HepG2 (cell line): Measurements from ENCODE around the gene EHD1. TPM values are rescaled to one million over a fixed set of nuclear protein-coding genes. Genes with fewer than 3 reads are reported as not detected.
A peak's percentile ranks its signal among the peaks of the same experiment; 100 is the strongest.

Source experiments
- KDM6A ChIP-seq: IDR thresholded peaks from 2 replicates; pipeline ENCODE4 v1.6.1; 2016; ENCODE audit warnings: low read depth
- NFE2L1 ChIP-seq: sonication (generic); formaldehyde crosslinking; IDR thresholded peaks from 2 replicates; pipeline ENCODE4 v1.4.0; 2020; ENCODE audit warnings: missing genetic modification reagents, mild to moderate bottlenecking, borderline replicate concordance
- YEATS4 ChIP-seq: sonication (generic); formaldehyde crosslinking; IDR thresholded peaks from 2 replicates; pipeline ENCODE4 v1.4.0; 2020; ENCODE audit warnings: missing genetic modification reagents, borderline replicate concordance
- ZNF121 ChIP-seq: sonication (generic); formaldehyde crosslinking; IDR thresholded peaks from 2 replicates; pipeline ENCODE4 v1.5.0; 2020; ENCODE audit warnings: mild to moderate bottlenecking, missing genetic modification reagents
- ZNF709 ChIP-seq: sonication (generic); formaldehyde crosslinking; IDR thresholded peaks from 2 replicates; pipeline ENCODE4 v1.5.0; 2020; ENCODE audit warnings: mild to moderate bottlenecking, missing genetic modification reagents
- ZSCAN22 ChIP-seq: sonication (generic); formaldehyde crosslinking; IDR thresholded peaks from 2 replicates; pipeline ENCODE4 v1.4.0; 2020; ENCODE audit warnings: mild to moderate bottlenecking, missing genetic modification reagents
- polyA plus RNA-seq, 8 experiments: library from polyadenylated mRNA; depleted of rRNA in 3 of 8; stranded (reverse) in 7 of 8; unstranded in 1 of 8; fragments of >200 nt; fragmentation: Illumina TruSeq in 4 of 8; extraction: Trizol in 4 of 8; gene quantifications; 2 replicates each; pipeline versions ENCODE4 v1.2.1 to v1.2.3, GENCODE V29; 2011 to 2016; ENCODE audit warnings: low read depth in 4 of 8, missing spikeins in 1 of 8, mixed read lengths in 1 of 8; ENCODE audit not compliant: insufficient read depth in 1 of 8
- total RNA-seq, 5 experiments: library from RNA; depleted of rRNA; stranded (reverse); fragments of >200 nt; fragmentation: Illumina TruSeq; extraction: Trizol; gene quantifications; 2 replicates each; pipeline ENCODE4 v1.2.3, GENCODE V29; 2016; ENCODE audit warnings: low read depth in 1 of 5
- TF ChIP-seq, protein P1 (sequence below): sonication (generic); formaldehyde crosslinking; IDR thresholded peaks from 2 replicates; pipeline ENCODE4 v1.4.0; 2020; ENCODE audit warnings: missing genetic modification reagents
- TF ChIP-seq, protein P2 (sequence below): sonication (generic); formaldehyde crosslinking; IDR thresholded peaks from 2 replicates; pipeline ENCODE4 v1.9.0; 2021; ENCODE audit warnings: mild to moderate bottlenecking, missing genetic modification reagents
- TF ChIP-seq, protein P3 (sequence below): sonication (generic); formaldehyde crosslinking; IDR thresholded peaks from 2 replicates; pipeline ENCODE4 v1.5.0; 2020; ENCODE audit warnings: missing genetic modification reagents
- TF ChIP-seq, protein P4 (sequence below): sonication (generic); formaldehyde crosslinking; IDR thresholded peaks from one replicate; pipeline ENCODE4 v1.5.1; 2020; ENCODE audit warnings: mild to moderate bottlenecking, missing genetic modification reagents; ENCODE audit errors: not compliant biosample characterization

The EHD1 gene
- total and polyA plus RNA-seq, 2 of the 13 experiments (the other 11 are each of a cell fraction or from before 2014, with no cell fraction given), result 23.6 to 26.6 TPM

DNA sequence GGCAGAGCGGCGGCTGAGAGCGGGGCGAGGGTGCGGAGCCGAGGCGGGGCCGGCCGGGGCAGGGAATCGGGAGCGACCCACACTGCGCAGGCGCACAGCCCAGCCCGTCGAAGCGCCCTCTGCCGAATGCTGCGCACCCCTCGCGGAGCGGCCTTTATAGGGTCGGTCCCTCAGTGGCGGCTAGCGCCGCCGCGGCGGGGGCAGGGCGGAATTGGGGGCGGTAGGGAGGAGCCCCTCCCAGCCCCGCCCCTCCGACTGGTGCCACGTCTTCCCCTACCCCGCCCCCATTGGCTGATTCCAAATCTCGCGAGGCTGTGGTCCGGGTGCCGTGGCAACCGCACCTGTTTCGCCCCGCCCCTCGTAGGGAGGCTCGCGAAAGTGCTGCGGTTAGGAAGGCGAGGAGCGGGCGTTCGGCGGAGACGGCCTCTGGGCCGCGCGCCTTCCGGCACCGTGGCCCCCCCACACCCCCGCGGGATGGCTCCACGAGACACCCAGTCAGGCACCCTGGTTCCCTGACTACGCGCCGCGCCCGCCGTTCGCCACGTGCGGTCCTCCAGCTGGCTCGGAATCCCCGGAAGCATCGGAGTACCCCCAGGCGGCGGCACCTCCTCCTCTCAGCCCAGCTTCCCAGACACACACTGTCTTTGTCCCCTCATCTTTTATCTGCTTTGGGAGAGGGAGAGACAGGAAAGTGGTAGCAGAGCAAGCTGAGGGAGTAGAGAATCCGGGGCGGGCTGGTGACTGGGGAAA is at the start of gene EHD1 (continued):
- TF ChIP-seq, protein P1, sequence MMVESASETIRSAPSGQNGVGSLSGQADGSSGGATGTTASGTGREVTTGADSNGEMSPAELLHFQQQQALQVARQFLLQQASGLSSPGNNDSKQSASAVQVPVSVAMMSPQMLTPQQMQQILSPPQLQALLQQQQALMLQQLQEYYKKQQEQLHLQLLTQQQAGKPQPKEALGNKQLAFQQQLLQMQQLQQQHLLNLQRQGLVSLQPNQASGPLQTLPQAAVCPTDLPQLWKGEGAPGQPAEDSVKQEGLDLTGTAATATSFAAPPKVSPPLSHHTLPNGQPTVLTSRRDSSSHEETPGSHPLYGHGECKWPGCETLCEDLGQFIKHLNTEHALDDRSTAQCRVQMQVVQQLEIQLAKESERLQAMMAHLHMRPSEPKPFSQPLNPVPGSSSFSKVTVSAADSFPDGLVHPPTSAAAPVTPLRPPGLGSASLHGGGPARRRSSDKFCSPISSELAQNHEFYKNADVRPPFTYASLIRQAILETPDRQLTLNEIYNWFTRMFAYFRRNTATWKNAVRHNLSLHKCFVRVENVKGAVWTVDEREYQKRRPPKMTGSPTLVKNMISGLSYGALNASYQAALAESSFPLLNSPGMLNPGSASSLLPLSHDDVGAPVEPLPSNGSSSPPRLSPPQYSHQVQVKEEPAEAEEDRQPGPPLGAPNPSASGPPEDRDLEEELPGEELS (CRISPR knock-in tag), result peak; percentile 26; the same call in 1 of the 2 replicates
- TF ChIP-seq NFE2L1 (CRISPR knock-in tag), result no peak
- TF ChIP-seq KDM6A, result no peak
- no peak; the same call in 1 of the 2 replicates for TF ChIP-seq ZSCAN22
- TF ChIP-seq, protein P2, sequence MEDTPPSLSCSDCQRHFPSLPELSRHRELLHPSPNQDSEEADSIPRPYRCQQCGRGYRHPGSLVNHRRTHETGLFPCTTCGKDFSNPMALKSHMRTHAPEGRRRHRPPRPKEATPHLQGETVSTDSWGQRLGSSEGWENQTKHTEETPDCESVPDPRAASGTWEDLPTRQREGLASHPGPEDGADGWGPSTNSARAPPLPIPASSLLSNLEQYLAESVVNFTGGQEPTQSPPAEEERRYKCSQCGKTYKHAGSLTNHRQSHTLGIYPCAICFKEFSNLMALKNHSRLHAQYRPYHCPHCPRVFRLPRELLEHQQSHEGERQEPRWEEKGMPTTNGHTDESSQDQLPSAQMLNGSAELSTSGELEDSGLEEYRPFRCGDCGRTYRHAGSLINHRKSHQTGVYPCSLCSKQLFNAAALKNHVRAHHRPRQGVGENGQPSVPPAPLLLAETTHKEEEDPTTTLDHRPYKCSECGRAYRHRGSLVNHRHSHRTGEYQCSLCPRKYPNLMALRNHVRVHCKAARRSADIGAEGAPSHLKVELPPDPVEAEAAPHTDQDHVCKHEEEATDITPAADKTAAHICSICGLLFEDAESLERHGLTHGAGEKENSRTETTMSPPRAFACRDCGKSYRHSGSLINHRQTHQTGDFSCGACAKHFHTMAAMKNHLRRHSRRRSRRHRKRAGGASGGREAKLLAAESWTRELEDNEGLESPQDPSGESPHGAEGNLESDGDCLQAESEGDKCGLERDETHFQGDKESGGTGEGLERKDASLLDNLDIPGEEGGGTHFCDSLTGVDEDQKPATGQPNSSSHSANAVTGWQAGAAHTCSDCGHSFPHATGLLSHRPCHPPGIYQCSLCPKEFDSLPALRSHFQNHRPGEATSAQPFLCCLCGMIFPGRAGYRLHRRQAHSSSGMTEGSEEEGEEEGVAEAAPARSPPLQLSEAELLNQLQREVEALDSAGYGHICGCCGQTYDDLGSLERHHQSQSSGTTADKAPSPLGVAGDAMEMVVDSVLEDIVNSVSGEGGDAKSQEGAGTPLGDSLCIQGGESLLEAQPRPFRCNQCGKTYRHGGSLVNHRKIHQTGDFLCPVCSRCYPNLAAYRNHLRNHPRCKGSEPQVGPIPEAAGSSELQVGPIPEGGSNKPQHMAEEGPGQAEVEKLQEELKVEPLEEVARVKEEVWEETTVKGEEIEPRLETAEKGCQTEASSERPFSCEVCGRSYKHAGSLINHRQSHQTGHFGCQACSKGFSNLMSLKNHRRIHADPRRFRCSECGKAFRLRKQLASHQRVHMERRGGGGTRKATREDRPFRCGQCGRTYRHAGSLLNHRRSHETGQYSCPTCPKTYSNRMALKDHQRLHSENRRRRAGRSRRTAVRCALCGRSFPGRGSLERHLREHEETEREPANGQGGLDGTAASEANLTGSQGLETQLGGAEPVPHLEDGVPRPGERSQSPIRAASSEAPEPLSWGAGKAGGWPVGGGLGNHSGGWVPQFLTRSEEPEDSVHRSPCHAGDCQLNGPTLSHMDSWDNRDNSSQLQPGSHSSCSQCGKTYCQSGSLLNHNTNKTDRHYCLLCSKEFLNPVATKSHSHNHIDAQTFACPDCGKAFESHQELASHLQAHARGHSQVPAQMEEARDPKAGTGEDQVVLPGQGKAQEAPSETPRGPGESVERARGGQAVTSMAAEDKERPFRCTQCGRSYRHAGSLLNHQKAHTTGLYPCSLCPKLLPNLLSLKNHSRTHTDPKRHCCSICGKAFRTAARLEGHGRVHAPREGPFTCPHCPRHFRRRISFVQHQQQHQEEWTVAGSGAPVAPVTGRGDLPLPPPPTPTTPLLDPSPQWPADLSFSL (CRISPR knock-in tag), result no peak; the same call in 1 of the 2 replicates
- TF ChIP-seq, protein P3, sequence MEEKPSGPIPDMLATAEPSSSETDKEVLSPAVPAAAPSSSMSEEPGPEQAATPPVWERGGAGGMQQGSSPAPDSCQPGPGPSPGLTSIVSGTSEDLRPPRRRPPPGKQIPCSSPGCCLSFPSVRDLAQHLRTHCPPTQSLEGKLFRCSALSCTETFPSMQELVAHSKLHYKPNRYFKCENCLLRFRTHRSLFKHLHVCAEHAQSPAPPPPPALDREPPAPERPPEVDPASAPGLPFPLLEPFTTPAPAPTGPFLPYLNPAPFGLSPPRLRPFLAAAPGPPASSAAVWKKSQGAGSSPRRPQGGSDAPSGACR (CRISPR knock-in tag), result peak; percentile 75; the same call in 1 of the 2 replicates
- TF ChIP-seq, protein P4, sequence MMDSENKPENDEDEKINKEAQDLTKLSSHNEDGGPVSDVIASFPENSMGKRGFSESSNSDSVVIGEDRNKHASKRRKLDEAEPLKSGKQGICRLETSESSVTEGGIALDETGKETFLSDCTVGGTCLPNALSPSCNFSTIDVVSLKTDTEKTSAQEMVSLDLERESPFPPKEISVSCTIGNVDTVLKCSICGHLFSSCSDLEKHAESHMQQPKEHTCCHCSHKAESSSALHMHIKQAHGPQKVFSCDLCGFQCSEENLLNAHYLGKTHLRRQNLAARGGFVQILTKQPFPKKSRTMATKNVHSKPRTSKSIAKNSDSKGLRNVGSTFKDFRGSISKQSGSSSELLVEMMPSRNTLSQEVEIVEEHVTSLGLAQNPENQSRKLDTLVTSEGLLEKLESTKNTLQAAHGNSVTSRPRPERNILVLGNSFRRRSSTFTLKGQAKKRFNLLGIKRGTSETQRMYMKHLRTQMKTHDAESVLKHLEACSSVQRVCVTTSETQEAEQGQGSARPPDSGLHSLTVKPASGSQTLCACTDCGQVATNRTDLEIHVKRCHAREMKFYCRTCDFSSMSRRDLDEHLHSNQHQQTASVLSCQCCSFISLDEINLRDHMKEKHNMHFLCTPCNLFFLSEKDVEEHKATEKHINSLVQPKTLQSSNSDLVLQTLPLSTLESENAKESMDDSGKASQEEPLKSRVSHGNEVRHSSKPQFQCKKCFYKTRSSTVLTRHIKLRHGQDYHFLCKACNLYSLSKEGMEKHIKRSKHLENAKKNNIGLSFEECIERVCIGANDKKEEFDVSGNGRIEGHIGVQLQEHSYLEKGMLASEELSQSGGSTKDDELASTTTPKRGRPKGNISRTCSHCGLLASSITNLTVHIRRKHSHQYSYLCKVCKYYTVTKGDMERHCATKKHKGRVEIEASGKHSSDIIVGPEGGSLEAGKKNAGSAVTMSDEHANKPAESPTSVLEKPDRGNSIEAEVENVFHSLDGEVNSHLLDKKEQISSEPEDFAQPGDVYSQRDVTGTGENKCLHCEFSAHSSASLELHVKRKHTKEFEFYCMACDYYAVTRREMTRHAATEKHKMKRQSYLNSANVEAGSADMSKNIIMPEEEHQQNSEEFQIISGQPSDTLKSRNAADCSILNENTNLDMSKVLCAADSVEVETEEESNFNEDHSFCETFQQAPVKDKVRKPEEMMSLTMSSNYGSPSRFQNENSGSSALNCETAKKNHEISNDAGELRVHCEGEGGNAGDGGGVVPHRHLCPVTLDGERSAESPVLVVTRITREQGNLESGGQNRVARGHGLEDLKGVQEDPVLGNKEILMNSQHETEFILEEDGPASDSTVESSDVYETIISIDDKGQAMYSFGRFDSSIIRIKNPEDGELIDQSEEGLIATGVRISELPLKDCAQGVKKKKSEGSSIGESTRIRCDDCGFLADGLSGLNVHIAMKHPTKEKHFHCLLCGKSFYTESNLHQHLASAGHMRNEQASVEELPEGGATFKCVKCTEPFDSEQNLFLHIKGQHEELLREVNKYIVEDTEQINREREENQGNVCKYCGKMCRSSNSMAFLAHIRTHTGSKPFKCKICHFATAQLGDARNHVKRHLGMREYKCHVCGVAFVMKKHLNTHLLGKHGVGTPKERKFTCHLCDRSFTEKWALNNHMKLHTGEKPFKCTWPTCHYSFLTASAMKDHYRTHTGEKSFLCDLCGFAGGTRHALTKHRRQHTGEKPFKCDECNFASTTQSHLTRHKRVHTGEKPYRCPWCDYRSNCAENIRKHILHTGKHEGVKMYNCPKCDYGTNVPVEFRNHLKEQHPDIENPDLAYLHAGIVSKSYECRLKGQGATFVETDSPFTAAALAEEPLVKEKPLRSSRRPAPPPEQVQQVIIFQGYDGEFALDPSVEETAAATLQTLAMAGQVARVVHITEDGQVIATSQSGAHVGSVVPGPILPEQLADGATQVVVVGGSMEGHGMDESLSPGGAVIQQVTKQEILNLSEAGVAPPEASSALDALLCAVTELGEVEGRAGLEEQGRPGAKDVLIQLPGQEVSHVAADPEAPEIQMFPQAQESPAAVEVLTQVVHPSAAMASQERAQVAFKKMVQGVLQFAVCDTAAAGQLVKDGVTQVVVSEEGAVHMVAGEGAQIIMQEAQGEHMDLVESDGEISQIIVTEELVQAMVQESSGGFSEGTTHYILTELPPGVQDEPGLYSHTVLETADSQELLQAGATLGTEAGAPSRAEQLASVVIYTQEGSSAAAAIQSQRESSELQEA, result no peak
- peak; percentile 90 for TF ChIP-seq ZNF709 (CRISPR knock-in tag)
- 0 out of 2 replicates have a peak, but pooled peaks have one; percentile 27 for TF ChIP-seq ZNF121 (CRISPR knock-in tag)
- peak; percentile 84 for TF ChIP-seq YEATS4 (CRISPR knock-in tag)
